Mesenchymal stem cell (in vitro differentiated cells and primary cell): ENCODE measurements around the gene CCDC90B.
"Not testable (repeated sequence)": the region's sequence is repeated elsewhere in the genome, so short reads cannot be mapped to it uniquely, and the experiment has no call there.

ENCODE experiments used
- DNase-seq: peaks from one replicate; pipeline ENCODE4 v3.0.0-alpha.2; 2013
- H2AFZ ChIP-seq: one replicate; pipeline ENCODE4 v1.6.1; 2013; ENCODE audit warnings: low read depth, mild to moderate bottlenecking, control low read depth, inconsistent platforms, low read length, moderate library complexity
- H2AK5ac ChIP-seq: 2 replicates; pipeline ENCODE4 v1.6.1; 2013; ENCODE audit warnings: low read length, moderate library complexity, mild to moderate bottlenecking, inconsistent platforms; ENCODE audit not compliant: severe bottlenecking
- H2BK120ac ChIP-seq: one replicate; pipeline ENCODE4 v1.6.1; 2013; ENCODE audit warnings: low read depth, mild to moderate bottlenecking, inconsistent platforms, low read length, moderate library complexity
- H2BK12ac ChIP-seq, 2 experiments: one replicate each; pipeline ENCODE4 v1.6.1; 2013; ENCODE audit warnings: inconsistent platforms in 2 of 2, low read length in 2 of 2, mild to moderate bottlenecking in 2 of 2, moderate library complexity in 2 of 2, control low read depth in 1 of 2
- H2BK15ac ChIP-seq: one replicate; pipeline ENCODE4 v1.6.1; 2013; ENCODE audit warnings: mild to moderate bottlenecking, low read depth, inconsistent platforms; ENCODE audit not compliant: poor library complexity, severe bottlenecking
- H2BK5ac ChIP-seq: 2 replicates; pipeline ENCODE4 v1.6.1; 2013; ENCODE audit warnings: low read depth, mild to moderate bottlenecking, low read length, control low read depth, inconsistent platforms; ENCODE audit not compliant: poor library complexity, severe bottlenecking
- H3K14ac ChIP-seq, 2 experiments: one replicate each; pipeline ENCODE4 v1.6.1; 2013; ENCODE audit warnings: inconsistent platforms in 2 of 2, low read length in 2 of 2, control low read depth in 1 of 2, mild to moderate bottlenecking in 1 of 2, moderate library complexity in 1 of 2
- H3K18ac ChIP-seq, 2 experiments: one replicate each; pipeline ENCODE4 v1.6.1; 2013; ENCODE audit warnings: inconsistent platforms in 2 of 2, low read length in 2 of 2, control low read depth in 1 of 2, low read depth in 1 of 2, mild to moderate bottlenecking in 1 of 2
- H3K23ac ChIP-seq, 2 experiments: one replicate each; pipeline ENCODE4 v1.6.1; 2013; ENCODE audit warnings: inconsistent platforms in 2 of 2, low read length in 2 of 2, mild to moderate bottlenecking in 2 of 2, moderate library complexity in 2 of 2, control low read depth in 1 of 2
- H3K27ac ChIP-seq: 2 replicates; pipeline ENCODE4 v1.5.1; 2013; ENCODE audit warnings: mild to moderate bottlenecking, moderate library complexity, low read length, control low read depth, inconsistent platforms; ENCODE audit not compliant: poor library complexity, severe bottlenecking
- H3K27me3 ChIP-seq, 2 experiments: 2 replicates each; pipeline versions ENCODE4 v1.6.1 to v1.7.0; 2013; ENCODE audit warnings: low read length in 2 of 2, mild to moderate bottlenecking in 2 of 2, moderate library complexity in 2 of 2, control low read depth in 1 of 2, inconsistent platforms in 1 of 2; ENCODE audit not compliant: control insufficient read depth in 1 of 2, insufficient read depth in 1 of 2
- H3K36me3 ChIP-seq, 2 experiments: 2 replicates each; pipeline versions ENCODE4 v1.6.1 to v1.7.0; 2013; ENCODE audit warnings: low read length in 2 of 2, control low read depth in 1 of 2, inconsistent platforms in 1 of 2, low read depth in 1 of 2, mild to moderate bottlenecking in 1 of 2; ENCODE audit not compliant: insufficient read depth in 2 of 2, control insufficient read depth in 1 of 2
- H3K4ac ChIP-seq, 2 experiments: one replicate each; pipeline ENCODE4 v1.6.1; 2013; ENCODE audit warnings: inconsistent platforms in 2 of 2, low read length in 2 of 2, mild to moderate bottlenecking in 2 of 2, moderate library complexity in 2 of 2, control low read depth in 1 of 2, low read depth in 1 of 2
- H3K4me1 ChIP-seq: 2 replicates; pipeline ENCODE4 v1.6.1; 2013; ENCODE audit warnings: low read depth, low read length, control low read depth; ENCODE audit not compliant: control insufficient read depth, insufficient read depth
- H3K4me2 ChIP-seq: 2 replicates; pipeline ENCODE4 v1.6.1; 2013; ENCODE audit warnings: low read length, mild to moderate bottlenecking, inconsistent platforms; ENCODE audit not compliant: poor library complexity, severe bottlenecking
- H3K4me3 ChIP-seq, 2 experiments: 2 replicates each; pipeline versions ENCODE4 v1.5.1 to v1.7.0; 2013; ENCODE audit warnings: low read length in 2 of 2, mild to moderate bottlenecking in 2 of 2, control low read depth in 1 of 2, low read depth in 1 of 2; ENCODE audit not compliant: insufficient read depth in 1 of 2
- H3K79me1 ChIP-seq: replicated peaks from 2 replicates; pipeline ENCODE4 v1.6.1; 2013; ENCODE audit warnings: mild to moderate bottlenecking, control low read depth, low read length, inconsistent platforms; ENCODE audit not compliant: poor library complexity, severe bottlenecking
- H3K9ac ChIP-seq: 2 replicates; pipeline ENCODE4 v1.7.0; 2013; ENCODE audit warnings: mild to moderate bottlenecking, low read length, moderate library complexity
- H3K9me3 ChIP-seq: 2 replicates; pipeline ENCODE4 v1.7.0; 2013; ENCODE audit warnings: mild to moderate bottlenecking, low read length; ENCODE audit not compliant: control insufficient read depth
- H4K8ac ChIP-seq: one replicate; pipeline ENCODE4 v1.6.1; 2013; ENCODE audit warnings: inconsistent platforms, mild to moderate bottlenecking, low read length, moderate library complexity
- H4K91ac ChIP-seq: one replicate; pipeline ENCODE4 v1.6.1; 2013; ENCODE audit warnings: mild to moderate bottlenecking, low read length, inconsistent platforms
- WGBS: methylation state at CpG from one replicate; pipeline ENCODE4 v1.1.7; 2013; ENCODE audit warnings: mixed read lengths; 5-methylcytosine and 5-hydroxymethylcytosine counted together

The CCDC90B gene

DNA sequence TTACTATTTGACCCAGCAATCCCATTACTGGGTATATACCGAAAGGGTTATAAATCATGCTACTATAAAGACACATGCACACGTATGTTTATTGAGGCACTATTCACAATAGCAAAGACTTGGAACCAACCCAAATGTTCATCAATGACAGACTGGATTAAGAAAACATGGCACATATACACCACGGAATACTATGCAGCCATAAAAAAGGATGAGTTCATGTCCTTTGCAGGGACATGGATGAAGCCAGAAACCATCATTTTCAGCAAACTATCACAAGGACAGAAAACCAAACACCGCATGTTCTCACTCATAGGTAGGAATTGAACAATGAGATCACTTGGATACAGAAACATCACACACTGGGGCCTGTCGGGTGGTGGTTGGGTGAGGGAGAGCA lies 14.4 kb downstream of the CCDC90B start:
- not testable (repeated sequence) for H4K91ac ChIP-seq, H3K14ac ChIP-seq, H2AK5ac ChIP-seq, H2BK12ac ChIP-seq, H3K4ac ChIP-seq, H3K9ac ChIP-seq, H2BK15ac ChIP-seq, H3K27me3 ChIP-seq, DNase-seq, H3K4me1 ChIP-seq, H2BK5ac ChIP-seq, H3K18ac ChIP-seq, H2BK120ac ChIP-seq, H3K79me1 ChIP-seq, H4K8ac ChIP-seq, H3K27ac ChIP-seq, H3K4me3 ChIP-seq, H3K23ac ChIP-seq, H2AFZ ChIP-seq, H3K9me3 ChIP-seq, H3K4me2 ChIP-seq
- WGBS: 99% methylated on average over 3 of the region's 5 CpGs
- H3K36me3 ChIP-seq: peaks cover 6 to 51% of the 10 kb centered on the region in 2 experiments

DNA sequence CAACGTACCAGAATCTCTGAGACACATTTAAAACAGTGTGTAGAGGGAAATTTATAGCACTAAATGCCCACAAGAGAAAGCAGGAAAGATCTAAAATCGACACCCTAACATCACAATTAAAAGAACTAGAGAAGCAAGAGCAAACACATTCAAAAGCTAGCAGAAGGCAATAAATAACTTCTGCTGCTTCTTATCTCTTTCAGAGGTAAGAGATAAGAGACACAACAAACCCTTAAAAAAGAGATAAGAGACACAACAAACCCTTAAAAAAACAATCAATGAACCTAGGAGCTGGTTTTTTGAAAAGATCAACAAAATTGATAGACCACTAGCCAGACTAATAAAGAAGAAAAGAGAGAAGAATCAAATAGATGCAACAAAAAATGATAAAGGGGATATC lies 17.1 kb downstream of the CCDC90B start:
- not testable (repeated sequence) for H2AK5ac ChIP-seq, H2BK12ac ChIP-seq, H3K4me3 ChIP-seq, H4K91ac ChIP-seq, H3K18ac ChIP-seq, H3K4me2 ChIP-seq, H2BK15ac ChIP-seq, H2AFZ ChIP-seq, H3K9ac ChIP-seq, H3K27ac ChIP-seq, H2BK5ac ChIP-seq, DNase-seq, H2BK120ac ChIP-seq, H4K8ac ChIP-seq, H3K4me1 ChIP-seq, H3K14ac ChIP-seq, H3K4ac ChIP-seq, H3K79me1 ChIP-seq, H3K9me3 ChIP-seq, H3K23ac ChIP-seq, H3K27me3 ChIP-seq
- peaks cover 11 to 46% of the 10 kb centered on the region in 2 experiments for H3K36me3 ChIP-seq
- WGBS: no CpG with 5 or more reads among the region's 2 CpGs

DNA sequence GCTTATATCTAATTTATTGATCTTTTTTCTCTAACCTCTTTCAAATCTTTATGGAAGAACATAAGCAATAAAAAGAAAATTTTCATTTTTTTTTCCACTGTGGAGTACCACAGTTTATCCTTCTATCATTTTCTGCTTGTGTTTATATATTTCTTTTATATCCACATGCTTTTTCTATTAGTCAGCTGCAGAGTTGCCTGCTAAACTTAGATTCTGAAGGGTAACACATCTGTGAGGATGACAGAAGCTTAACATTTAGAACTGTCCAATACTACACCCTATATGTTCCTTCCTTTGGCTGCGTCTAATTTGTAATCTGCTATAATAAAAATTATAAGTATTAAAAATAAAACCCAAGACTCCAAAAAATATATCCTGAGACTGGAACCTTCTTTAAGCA lies 20.8 kb downstream of the CCDC90B start:
- no peak overlapping the region for H2AFZ ChIP-seq
- H3K9me3 ChIP-seq: no peaks in the 10 kb centered on the region
- no peak overlapping the region for H2BK5ac ChIP-seq
- no peak overlapping the region for H3K23ac ChIP-seq
- no CpG with 5 or more reads among the region's 1 CpG for WGBS
- H3K27me3 ChIP-seq: no peaks in the 10 kb centered on the region
- no peak overlapping the region for H3K27ac ChIP-seq
- H3K18ac ChIP-seq: no peak overlapping the region
- H3K9ac ChIP-seq: no peak overlapping the region
- H2AK5ac ChIP-seq: no peak overlapping the region
- no peak overlapping the region for H3K4ac ChIP-seq
- no peak for DNase-seq
- H3K14ac ChIP-seq: no peak overlapping the region
- H3K4me3 ChIP-seq: no peak overlapping the region
- no peak overlapping the region for H4K8ac ChIP-seq
- no peaks in the 10 kb centered on the region for H3K4me1 ChIP-seq
- H3K79me1 ChIP-seq: peaks cover 10% of the 10 kb centered on the region
- peaks cover 8 to 60% of the 10 kb centered on the region in 2 experiments for H3K36me3 ChIP-seq
- H2BK12ac ChIP-seq: no peak overlapping the region
- no peak overlapping the region for H2BK15ac ChIP-seq
- no peak overlapping the region for H3K4me2 ChIP-seq
- no peak overlapping the region for H4K91ac ChIP-seq
- H2BK120ac ChIP-seq: no peak overlapping the region

DNA sequence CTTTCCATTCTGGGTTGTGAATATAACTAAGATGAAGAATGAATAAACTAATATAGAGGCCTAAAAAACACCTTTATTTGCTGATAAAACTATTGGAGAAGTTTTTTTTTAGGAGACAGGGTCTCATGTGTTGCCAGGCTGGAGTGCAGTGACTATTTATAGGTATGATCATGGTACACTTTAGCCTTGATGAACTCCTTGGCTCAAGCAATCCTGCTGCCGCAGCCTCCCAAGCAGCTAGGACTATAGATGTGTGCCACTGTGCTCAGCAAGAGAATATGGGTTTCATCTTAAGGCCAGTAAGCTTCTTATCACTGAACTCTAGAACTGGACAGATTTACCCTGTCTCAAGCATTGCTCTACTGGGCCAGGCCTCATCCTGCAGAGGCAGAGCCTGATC lies 26.6 kb downstream of the CCDC90B start:
- Histone ChIP-seq H3K14ac (no peak overlapping the region), H2BK120ac (no peak overlapping the region), H3K36me3 (peaks cover 4 to 82% of the 10 kb centered on the region in 2 experiments), H3K27me3 (no peaks in the 10 kb centered on the region), H3K27ac (no peak overlapping the region), H4K8ac (no peak overlapping the region), H2BK15ac (no peak overlapping the region), H3K18ac (no peak overlapping the region), H2BK12ac (no peak overlapping the region), H2AFZ (no peak overlapping the region), H3K4me1 (peaks cover 3% of the 10 kb centered on the region), H3K4ac (no peak overlapping the region), H2AK5ac (no peak overlapping the region), H3K79me1 (peaks cover 9% of the 10 kb centered on the region), H2BK5ac (no peak overlapping the region), H3K9me3 (no peaks in the 10 kb centered on the region), H3K9ac (no peak overlapping the region), H4K91ac (no peak overlapping the region), H3K4me2 (no peak overlapping the region), H3K4me3 (no peak overlapping the region), H3K23ac (no peak overlapping the region)
- WGBS: 100% methylated on average over 1 of the region's 1 CpG
- DNase-seq: no peak
